HG03108 (cell line): Measurements from ENCODE around the gene LPXN.

Source experiments
- ATAC-seq: cut with Tn5 transposase; IDR thresholded peaks from one replicate; pipeline ENCODE4 v1.9.1; 2021; ENCODE audit warnings: moderate library complexity; ENCODE audit not compliant: unreplicated experiment

LPXN gene

GRCh38 chr11:58525037-58525614, 50.5 kb downstream of the LPXN start:
- ATAC-seq, result peak; percentile 80

- ATAC-seq, result peak; percentile 27
Observed at GRCh38 chr11:58524232-58525036, 51.2 kb downstream of the LPXN start.

DNA sequence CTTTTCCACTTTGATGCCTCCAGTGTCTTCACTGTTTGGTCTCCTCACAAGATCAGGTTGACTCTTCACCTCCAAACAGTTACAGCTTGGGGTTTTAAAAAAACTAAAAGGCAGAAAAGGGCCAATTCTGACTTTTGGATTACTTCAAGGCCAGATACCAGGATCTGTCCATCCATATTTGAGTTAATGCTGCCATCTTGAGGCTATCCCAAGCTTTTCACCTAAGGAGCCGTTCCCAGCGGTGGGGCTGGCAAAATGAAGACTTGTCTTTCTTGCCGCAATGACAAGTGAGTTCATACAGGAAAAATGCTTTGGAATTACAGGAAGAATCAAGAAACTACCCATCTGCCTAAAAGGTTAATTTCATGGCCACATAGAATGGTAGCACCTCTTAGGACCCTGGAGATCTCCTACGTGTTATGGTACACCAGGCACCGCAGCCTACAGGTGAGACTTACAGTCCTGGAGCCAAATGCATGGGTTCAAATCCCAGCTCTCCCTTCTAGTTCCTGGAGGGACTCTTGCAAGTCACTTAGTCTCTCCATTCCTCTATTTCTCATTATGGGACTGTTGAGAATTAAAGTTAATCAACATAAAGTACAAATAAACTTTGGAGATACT, 61.8 kb downstream of the LPXN start:
- ATAC-seq, result no peak

GRCh38 chr11:58511636-58512035, 64.0 kb downstream of the LPXN start:
- ATAC-seq, result no peak

DNA sequence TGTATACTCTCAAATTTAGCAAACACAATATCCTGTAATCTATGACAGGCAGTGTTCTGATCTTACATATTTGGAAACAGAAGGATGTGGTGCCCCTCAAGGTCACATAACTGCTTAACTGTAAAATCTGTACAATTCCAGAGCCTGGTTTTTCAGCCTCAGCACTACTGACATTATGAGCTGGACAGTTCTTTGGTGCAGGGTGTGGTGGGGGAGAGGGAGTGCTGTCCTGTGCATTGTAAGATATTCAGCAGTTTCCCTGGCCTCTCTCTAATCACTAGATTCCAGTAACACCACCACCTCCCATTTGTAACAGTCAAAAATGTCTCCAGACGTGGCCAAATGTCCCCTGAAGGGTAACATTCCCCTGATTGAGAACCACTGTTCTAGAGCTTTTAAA, 65.9 kb downstream of the LPXN start:
- no peak for ATAC-seq

- ATAC-seq, result no peak
Observed at GRCh38 chr11:58508814-58509213, 66.8 kb downstream of the LPXN start.

DNA sequence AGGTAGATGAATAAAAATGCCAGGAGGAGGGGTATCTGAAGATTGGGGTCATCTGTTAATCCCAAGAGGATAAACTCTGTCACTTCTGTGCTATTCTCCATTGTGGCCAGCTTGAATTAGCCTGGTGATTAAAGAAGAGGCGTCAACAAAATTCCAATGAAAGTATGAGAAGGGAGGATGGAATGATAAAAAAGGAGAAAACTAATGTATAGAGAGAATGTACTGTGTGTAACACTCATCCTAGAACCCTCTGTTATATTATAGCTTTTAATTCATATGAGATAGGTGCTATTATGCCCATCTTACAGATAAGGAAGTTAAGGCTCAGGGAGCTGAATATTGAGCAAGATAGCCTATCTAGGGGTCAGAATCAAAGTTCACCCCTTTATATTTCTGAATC, 67.7 kb downstream of the LPXN start, which contains the start of gene OR5B21:
TSS of gene OR5B21 (minus strand) at position 101 of the 400 bp plus-strand sequence. CDS start at position 101, 0 bp downstream.
- ATAC-seq, result no peak

- ATAC-seq, result no peak
Observed at GRCh38 chr11:58507355-58507754, 68.3 kb downstream of the LPXN start.

DNA sequence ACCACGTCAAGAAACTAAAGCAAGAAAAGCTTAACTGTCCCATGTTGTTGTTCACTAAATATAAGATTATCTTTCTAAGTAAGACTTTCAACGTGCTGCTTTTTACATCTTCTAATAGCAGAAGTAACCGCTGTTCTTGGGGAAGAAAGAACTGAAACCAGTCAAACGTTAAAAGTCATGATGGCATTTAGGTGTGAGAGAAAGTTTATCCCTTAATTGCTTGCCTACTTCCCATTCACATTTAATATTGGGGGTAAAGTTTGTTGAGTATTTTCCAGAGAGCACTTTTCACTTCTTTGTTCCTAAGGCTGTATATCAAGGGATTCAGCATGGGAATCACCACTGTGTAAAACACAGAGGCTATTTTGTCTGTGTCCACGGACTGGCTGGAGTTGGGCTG, 68.7 kb downstream of the LPXN start:
- ATAC-seq, result no peak

DNA sequence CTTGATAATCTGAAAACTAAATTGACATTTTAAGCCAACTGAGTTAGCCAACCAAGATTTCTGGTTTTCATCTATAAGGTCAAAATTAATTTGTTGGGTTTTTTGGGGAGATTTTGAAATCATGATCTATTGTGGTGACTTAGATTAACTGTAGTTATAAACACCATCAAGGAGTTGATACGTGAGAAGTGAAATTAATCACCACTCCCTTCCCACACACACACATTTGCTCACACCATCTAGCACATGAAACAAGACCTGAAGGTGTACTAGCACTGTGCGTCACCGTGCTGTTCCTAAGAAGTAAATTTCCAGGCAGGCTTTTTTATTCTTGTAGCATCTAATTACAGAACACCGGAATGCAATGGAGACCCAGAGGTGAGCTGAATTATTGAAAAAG, 69.8 kb downstream of the LPXN start:
- ATAC-seq, result no peak

DNA sequence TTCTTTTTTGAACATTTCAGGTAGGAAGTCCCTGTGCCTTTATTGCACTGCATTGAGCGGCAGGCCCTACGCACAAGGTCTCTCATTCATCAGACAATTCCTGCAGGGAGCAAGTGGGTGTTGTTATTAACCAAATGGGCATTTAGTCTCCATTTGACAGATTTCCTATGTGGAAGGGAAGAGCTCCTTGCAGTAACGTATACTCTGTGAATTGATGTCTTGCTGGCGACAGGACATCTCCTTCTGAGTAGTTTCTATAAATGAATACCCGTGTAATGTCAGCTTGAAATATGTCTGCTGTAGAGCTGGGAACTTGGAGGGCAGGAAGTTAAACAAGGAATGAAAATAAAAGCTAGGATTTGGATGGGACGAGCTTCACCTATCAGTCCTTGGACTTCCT, 71.4 kb downstream of the LPXN start:
- ATAC-seq, result no peak

- peak; percentile 97 for ATAC-seq
Observed at GRCh38 chr11:58503361-58503856, 72.2 kb downstream of the LPXN start.

DNA sequence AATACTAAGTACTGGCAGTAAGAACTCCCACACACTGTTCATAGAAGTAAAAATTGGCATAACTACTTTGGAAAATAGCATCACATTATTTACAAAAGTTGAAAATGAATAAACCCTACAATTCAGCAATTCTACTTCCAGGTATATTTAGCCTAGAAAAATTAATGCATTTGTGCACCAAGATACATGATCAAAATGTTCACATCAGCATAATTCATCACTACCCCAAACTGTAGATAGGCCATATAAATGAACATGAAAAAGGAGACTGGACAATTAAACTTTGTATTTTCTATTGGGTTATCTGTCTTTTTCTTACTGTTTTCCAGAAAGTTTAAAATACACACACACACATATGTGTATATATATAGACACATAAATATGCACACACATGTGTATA, 73.7 kb downstream of the LPXN start:
- no peak for ATAC-seq

DNA sequence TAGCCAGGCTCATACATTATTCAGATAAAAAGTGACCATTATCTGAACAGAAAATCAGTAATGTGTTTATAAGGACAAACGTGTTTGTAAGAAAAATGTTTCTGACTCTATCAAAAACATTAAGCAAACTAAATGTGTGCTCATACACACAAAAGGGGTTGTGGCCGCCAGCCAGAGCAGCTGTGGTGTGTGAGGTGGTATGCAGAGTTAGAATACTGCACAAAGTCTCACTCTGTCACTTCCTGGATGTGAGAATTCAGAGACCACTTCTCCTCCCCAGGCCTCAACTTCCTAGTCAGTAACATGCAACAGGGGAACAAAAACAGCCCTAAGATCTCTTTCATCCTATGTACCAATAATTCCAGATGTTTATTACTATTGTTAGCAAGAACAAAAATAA, 77.2 kb downstream of the LPXN start:
- no peak for ATAC-seq

GRCh38 chr11:58497951-58498350, 77.7 kb downstream of the LPXN start:
- no peak for ATAC-seq

- no peak for ATAC-seq
Observed at GRCh38 chr11:58495906-58496305, 79.8 kb downstream of the LPXN start.

DNA sequence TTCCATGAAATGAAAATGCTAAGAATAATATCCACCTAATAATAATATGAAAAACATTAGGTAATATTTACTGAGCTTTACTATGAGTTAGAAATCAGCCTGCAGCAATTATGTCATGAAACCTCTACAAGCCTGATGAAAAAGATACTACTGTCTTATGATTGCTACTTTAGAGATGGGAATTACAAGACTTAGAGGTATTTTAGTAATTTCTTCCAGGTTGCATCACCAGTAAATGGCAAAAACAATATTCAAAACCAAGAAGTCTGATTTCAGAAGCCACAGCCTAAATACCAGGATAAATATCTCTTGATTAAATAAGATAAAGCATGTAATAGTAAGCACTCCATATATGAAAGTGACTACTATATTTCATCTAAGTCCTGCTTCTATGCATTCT, 81.6 kb downstream of the LPXN start:
- no peak for ATAC-seq

DNA sequence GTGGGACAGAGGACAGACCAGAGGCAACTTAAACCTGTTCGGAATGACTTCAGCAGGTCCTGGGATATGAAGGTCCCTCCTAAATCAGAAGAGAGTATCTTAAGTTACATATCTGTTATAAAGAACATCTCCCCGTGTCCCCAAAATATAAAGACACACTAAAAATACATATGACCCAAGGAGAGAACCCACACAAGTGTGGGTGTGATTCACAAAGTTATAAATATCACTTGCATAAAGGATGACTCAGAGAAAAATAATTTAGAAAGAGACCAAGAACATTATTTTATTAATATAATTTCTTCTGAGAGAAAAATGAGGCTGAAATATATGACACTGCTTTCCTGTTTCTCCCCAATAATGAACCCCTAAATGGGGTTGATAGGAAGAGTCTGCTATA, 82.0 kb downstream of the LPXN start:
- no peak for ATAC-seq

- ATAC-seq, result no peak
Observed at GRCh38 chr11:58490827-58491226, 84.8 kb downstream of the LPXN start.

- ATAC-seq, result no peak
Observed at GRCh38 chr11:58487170-58487569, 88.5 kb downstream of the LPXN start.

DNA sequence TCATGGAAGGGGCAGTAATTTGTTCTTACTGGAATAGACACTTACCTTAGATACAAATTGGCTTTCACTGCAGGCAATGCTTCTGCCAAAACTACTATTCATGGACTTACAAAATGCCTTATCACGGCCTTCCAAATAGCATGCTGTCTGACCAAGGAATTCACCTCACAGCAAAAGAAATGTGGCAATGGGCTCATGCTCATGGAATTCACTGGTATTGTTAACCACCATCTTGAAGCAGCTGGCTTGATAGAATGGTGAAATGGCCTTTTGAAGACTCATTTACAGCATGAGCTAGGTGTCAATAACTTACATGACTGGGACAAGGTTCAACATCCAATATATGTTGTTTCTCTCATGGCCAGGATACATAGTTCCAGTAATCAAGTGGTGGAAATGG, 89.7 kb downstream of the LPXN start:
- no peak for ATAC-seq
